Uterus (tissue), 2 donors: Measurements from ENCODE around the gene CAMTA2.

ENCODE experiments used
- CTCF ChIP-seq, 4 experiments: fragments of 200-600 bp in 2 of 4; fragments of 450-650 bp in 2 of 4; sonication (generic) in 2 of 4; IDR thresholded peaks; one replicate each; pipeline ENCODE4 v1.5.1; 2016 to 2019; ENCODE audit warnings: antibody characterized with exemption in 4 of 4, mild to moderate bottlenecking in 2 of 4, moderate library complexity in 1 of 4
- POLR2A ChIP-seq, 2 donors: fragments of 450-650 bp; IDR thresholded peaks; one replicate each; pipeline ENCODE4 v1.6.1; 2016; ENCODE audit warnings: antibody characterized with exemption in 2 of 2, mild to moderate bottlenecking in 1 of 2, moderate library complexity in 1 of 2

- TF ChIP-seq CTCF (IDR thresholded peaks at IDR 0.05): no peak
- TF ChIP-seq POLR2A (IDR thresholded peaks at IDR 0.05): no peak
Observed at GRCh38 chr17:4978726-4979125, 8.7 kb downstream of the CAMTA2 start.
